Measurements from ENCODE around the gene CCT3. TPM values are rescaled to one million over a fixed set of nuclear protein-coding genes. Genes with fewer than 3 reads are reported as not detected.

The CCT3 gene
- total RNA-seq, 1 donor from 2014 or later: 360 TPM

GRCh38 chr1:156281281-156281680 lies 56.8 kb downstream of the CCT3 start:
- H3K27me3 Mint-ChIP-seq (ENCODE audit: low read depth, unreplicated experiment): no peaks in the 10 kb centered on the region
- peak overlapping the region; percentile 96 for H3K9ac ChIP-seq (ENCODE audit: low read length)
- H3K36me3 ChIP-seq (ENCODE audit: insufficient read depth, low read length): peaks cover 22% of the 10 kb centered on the region
- H3K79me2 ChIP-seq (ENCODE audit: insufficient read depth, low read length): peaks cover 59% of the 10 kb centered on the region
- H3K27ac Mint-ChIP-seq (ENCODE audit: unreplicated experiment): no peak overlapping the region
- peak overlapping the region; percentile 94 for H3K4me3 Mint-ChIP-seq (ENCODE audit: unreplicated experiment)
- no peaks in the 10 kb centered on the region for H3K9me3 ChIP-seq (ENCODE audit: insufficient read depth, low read depth, low read length)
- H4K20me1 ChIP-seq (ENCODE audit: insufficient read depth, low read length): peaks cover 47% of the 10 kb centered on the region
- H3K4me3 ChIP-seq (ENCODE audit: insufficient read depth, low read depth, low read length): peak overlapping the region; percentile 87
- H3K4me1 ChIP-seq (ENCODE audit: insufficient read depth, low read length): peaks cover 17% of the 10 kb centered on the region
- H3K9me3 Mint-ChIP-seq (ENCODE audit: unreplicated experiment): no peaks in the 10 kb centered on the region
- peaks cover 14% of the 10 kb centered on the region for H3K36me3 Mint-ChIP-seq (ENCODE audit: low read depth, unreplicated experiment)
- TF ChIP-seq CTCF (IDR thresholded peaks at IDR 0.05; ENCODE audit: insufficient read depth, low read depth, low read length) (no peak), EZH2 (IDR thresholded peaks at IDR 0.05; ENCODE audit: insufficient read depth, low read length) (no peak)
- no peak for FAIRE-seq
- no peaks in the 10 kb centered on the region for H3K27me3 ChIP-seq (ENCODE audit: insufficient read depth, low read length)
- no peak overlapping the region for H2AFZ ChIP-seq (ENCODE audit: low read depth, low read length)
- peak; percentile 34 for DNase-seq (ENCODE audit: low read depth)
- peak overlapping the region; percentile 80 for H3K27ac ChIP-seq (ENCODE audit: low read depth, low read length)
- H3K4me2 ChIP-seq (ENCODE audit: low read length): peak overlapping the region; percentile 97
- peaks cover 17% of the 10 kb centered on the region for H3K4me1 Mint-ChIP-seq (ENCODE audit: low read depth, unreplicated experiment)

DNA sequence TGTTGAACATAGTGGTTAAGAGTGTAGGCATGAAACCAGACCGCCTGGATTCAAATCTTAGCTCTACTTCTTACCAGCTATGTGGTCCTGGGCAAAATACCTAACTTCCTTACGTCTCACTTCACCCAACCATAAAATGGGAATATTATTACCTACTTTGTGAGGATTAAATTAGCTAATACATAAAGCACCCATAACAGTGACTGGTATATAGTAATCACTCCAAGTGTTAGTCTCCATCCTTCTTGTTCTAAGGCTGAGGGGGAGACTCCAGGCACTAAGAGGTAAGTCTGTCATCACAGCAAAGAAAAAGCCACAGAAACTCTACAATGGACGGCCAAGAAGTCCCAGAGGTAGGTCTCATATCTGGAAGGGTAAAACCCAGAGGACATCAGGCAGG lies 58.3 kb downstream of the CCT3 start:
- FAIRE-seq (no peak), DNase-seq (ENCODE audit: low read depth) (no peak)
- H3K27ac ChIP-seq (ENCODE audit: low read depth, low read length): no peak overlapping the region
- peaks cover 17% of the 10 kb centered on the region for H3K4me1 ChIP-seq (ENCODE audit: insufficient read depth, low read length)
- Mint-ChIP-seq H3K27me3 (ENCODE audit: low read depth, unreplicated experiment) (no peaks in the 10 kb centered on the region), H3K36me3 (ENCODE audit: low read depth, unreplicated experiment) (peaks cover 15% of the 10 kb centered on the region), H3K27ac (ENCODE audit: unreplicated experiment) (no peak overlapping the region), H3K4me1 (ENCODE audit: low read depth, unreplicated experiment) (peaks cover 17% of the 10 kb centered on the region), H3K4me3 (ENCODE audit: unreplicated experiment) (peak overlapping the region; percentile 17), H3K9me3 (ENCODE audit: unreplicated experiment) (no peaks in the 10 kb centered on the region)
- H4K20me1 ChIP-seq (ENCODE audit: insufficient read depth, low read length): peaks cover 47% of the 10 kb centered on the region
- H3K36me3 ChIP-seq (ENCODE audit: insufficient read depth, low read length): peaks cover 32% of the 10 kb centered on the region
- no peak overlapping the region for H3K4me3 ChIP-seq (ENCODE audit: insufficient read depth, low read depth, low read length)
- H2AFZ ChIP-seq (ENCODE audit: low read depth, low read length): no peak overlapping the region
- H3K4me2 ChIP-seq (ENCODE audit: low read length): no peak overlapping the region
- H3K79me2 ChIP-seq (ENCODE audit: insufficient read depth, low read length): peaks cover 59% of the 10 kb centered on the region
- peak overlapping the region; percentile 26 for H3K9ac ChIP-seq (ENCODE audit: low read length)
- H3K9me3 ChIP-seq (ENCODE audit: insufficient read depth, low read depth, low read length): no peaks in the 10 kb centered on the region
- H3K27me3 ChIP-seq (ENCODE audit: insufficient read depth, low read length): no peaks in the 10 kb centered on the region
- TF ChIP-seq EZH2 (IDR thresholded peaks at IDR 0.05; ENCODE audit: insufficient read depth, low read length): no peak
- no peak for TF ChIP-seq CTCF (IDR thresholded peaks at IDR 0.05; ENCODE audit: insufficient read depth, low read depth, low read length)

- H3K4me3 ChIP-seq (ENCODE audit: insufficient read depth, low read depth, low read length): no peak overlapping the region
- H3K27me3 ChIP-seq (ENCODE audit: insufficient read depth, low read length): no peaks in the 10 kb centered on the region
- DNase-seq (ENCODE audit: low read depth) (no peak), FAIRE-seq (no peak)
- peaks cover 53% of the 10 kb centered on the region for H3K79me2 ChIP-seq (ENCODE audit: insufficient read depth, low read length)
- peaks cover 56% of the 10 kb centered on the region for H3K36me3 ChIP-seq (ENCODE audit: insufficient read depth, low read length)
- H4K20me1 ChIP-seq (ENCODE audit: insufficient read depth, low read length): peaks cover 51% of the 10 kb centered on the region
- H3K27ac ChIP-seq (ENCODE audit: low read depth, low read length): no peak overlapping the region
- H3K4me1 Mint-ChIP-seq (ENCODE audit: low read depth, unreplicated experiment): peaks cover 8% of the 10 kb centered on the region
- no peak overlapping the region for H3K9ac ChIP-seq (ENCODE audit: low read length)
- H3K4me3 Mint-ChIP-seq (ENCODE audit: unreplicated experiment): no peak overlapping the region
- H3K27me3 Mint-ChIP-seq (ENCODE audit: low read depth, unreplicated experiment): no peaks in the 10 kb centered on the region
- TF ChIP-seq EZH2 (IDR thresholded peaks at IDR 0.05; ENCODE audit: insufficient read depth, low read length) (no peak), CTCF (IDR thresholded peaks at IDR 0.05; ENCODE audit: insufficient read depth, low read depth, low read length) (no peak)
- H3K9me3 ChIP-seq (ENCODE audit: insufficient read depth, low read depth, low read length): no peaks in the 10 kb centered on the region
- H3K36me3 Mint-ChIP-seq (ENCODE audit: low read depth, unreplicated experiment): peaks cover 32% of the 10 kb centered on the region
- no peaks in the 10 kb centered on the region for H3K9me3 Mint-ChIP-seq (ENCODE audit: unreplicated experiment)
- H3K4me1 ChIP-seq (ENCODE audit: insufficient read depth, low read length): peaks cover 10% of the 10 kb centered on the region
- H2AFZ ChIP-seq (ENCODE audit: low read depth, low read length): no peak overlapping the region
- no peak overlapping the region for H3K4me2 ChIP-seq (ENCODE audit: low read length)
- H3K27ac Mint-ChIP-seq (ENCODE audit: unreplicated experiment): no peak overlapping the region
Measured at GRCh38 chr1:156276966-156277381, 61.1 kb downstream of the CCT3 start.

Measured in astrocyte (in vitro differentiated cells and primary cell).